Measurements from ENCODE around the gene CHEK2.
"Not testable (repeated sequence)": the region's sequence is repeated elsewhere in the genome, so short reads cannot be mapped to it uniquely, and the experiment has no call there.

The CHEK2 gene

DNA sequence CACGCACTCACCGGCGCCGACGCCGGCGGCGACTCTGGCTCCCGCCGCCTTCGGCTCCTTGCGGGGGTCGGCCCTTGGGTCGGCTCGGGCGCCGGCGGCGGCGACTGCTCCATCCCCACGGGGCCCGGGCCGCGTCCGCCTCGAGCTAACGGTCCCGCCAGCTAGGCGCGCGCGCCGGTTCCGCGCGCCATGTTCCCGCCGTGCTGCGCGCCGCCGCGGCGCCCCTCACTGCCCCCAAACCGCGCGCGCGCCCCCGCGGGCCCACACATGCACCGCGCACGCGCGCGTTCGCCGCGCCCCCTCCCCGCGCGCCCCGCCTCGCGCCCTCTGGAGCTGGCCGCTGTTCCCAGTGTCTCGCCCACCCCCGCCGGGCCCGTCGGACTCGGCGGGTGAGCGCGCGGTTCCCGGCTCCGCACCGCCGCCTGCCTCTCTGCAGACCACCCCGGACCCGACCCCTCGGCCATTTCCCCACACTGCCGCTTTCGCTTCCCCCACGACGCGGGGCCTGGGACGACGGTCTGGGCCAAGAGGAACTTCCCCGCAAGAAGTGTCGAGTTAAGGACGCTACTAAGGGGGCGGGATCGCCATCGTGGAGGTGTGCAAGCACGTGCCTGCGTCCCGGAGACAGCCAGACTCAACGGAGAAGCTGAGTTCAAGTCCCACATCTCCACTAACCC, 61.9 kb downstream of the CHEK2 start, which contains the start of gene TTC28:
TSS of gene TTC28 (minus strand) at position 230 of the 677 bp plus-strand sequence. CDS start at position 113, 117 bp downstream.
- not testable (repeated sequence) for H3K9me3 ChIP-seq (ENCODE audit: insufficient read depth, low read depth, low read length); H3K36me3 ChIP-seq (ENCODE audit: insufficient read depth, low read length); H3K4me1 ChIP-seq (ENCODE audit: insufficient read depth, low read length); H3K27me3 ChIP-seq (ENCODE audit: insufficient read depth, low read length); H3K27ac ChIP-seq (ENCODE audit: low read depth, low read length)
- Histone ChIP-seq H3K4me3 (ENCODE audit: low read length) (peak within 1 kb of the TSS; percentile 72), H3K9ac (ENCODE audit: low read depth, low read length) (peak within 1 kb of the TSS; percentile 68)
- WGBS = under 1% methylated on average over 101 of the region's 101 CpGs

DNA sequence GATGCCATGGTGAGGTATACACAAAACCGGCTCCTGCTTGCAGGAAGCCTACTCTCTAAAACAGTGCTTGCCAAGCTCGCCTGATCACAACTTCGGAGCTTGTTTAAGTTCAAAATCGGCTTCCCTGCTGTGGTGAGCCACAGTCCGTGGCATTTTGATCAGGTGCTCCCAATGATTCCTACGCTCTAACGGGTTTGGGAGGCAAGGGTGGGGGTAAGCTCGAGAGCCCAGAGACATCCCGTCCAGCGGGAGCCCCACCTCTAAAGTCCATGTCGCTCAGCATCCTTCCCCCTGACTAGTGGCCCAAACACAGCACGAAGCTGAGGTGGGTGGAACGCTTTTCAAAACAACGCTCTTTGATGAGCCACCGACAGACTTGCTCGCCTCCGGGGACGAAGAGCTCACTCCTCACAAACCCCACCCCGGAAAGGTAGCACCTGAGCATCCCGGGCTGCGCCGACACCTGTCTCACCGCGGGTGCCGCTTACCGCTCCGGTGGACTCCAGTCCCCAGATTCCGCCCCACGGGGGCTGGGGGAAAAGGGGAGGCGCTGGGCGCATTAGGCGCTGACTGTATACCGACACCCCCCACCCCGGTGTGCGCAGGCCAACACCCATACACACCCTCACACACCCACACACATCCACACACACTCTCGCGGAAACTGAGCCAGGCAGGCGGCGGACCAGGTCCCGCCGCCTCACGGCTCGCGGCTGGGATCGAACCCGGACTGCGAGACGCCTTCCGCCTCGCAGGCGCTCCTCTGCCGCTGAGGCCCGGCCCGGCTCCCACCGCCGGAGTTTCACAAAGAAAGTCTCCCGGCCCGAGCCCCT, 62.6 kb downstream of the CHEK2 start:
- 15% methylated on average over 56 of the region's 58 CpGs for whole genome bisulfite sequencing
- H3K27ac ChIP-seq (ENCODE audit: low read depth, low read length); H3K4me1 ChIP-seq (ENCODE audit: insufficient read depth, low read length); H3K27me3 ChIP-seq (ENCODE audit: insufficient read depth, low read length); H3K36me3 ChIP-seq (ENCODE audit: insufficient read depth, low read length); H3K9me3 ChIP-seq (ENCODE audit: insufficient read depth, low read depth, low read length): not testable (repeated sequence)
- H3K9ac ChIP-seq (ENCODE audit: low read depth, low read length) = peak overlapping the region; percentile 68
- H3K4me3 ChIP-seq (ENCODE audit: low read length) = peak overlapping the region; percentile 72

- not testable (repeated sequence) for H3K4me3 ChIP-seq (ENCODE audit: low read length); H3K36me3 ChIP-seq (ENCODE audit: insufficient read depth, low read length); H3K9me3 ChIP-seq (ENCODE audit: insufficient read depth, low read depth, low read length); H3K9ac ChIP-seq (ENCODE audit: low read depth, low read length); H3K27me3 ChIP-seq (ENCODE audit: insufficient read depth, low read length); H3K4me1 ChIP-seq (ENCODE audit: insufficient read depth, low read length); H3K27ac ChIP-seq (ENCODE audit: low read depth, low read length)
- 92% methylated on average over 7 of the region's 7 CpGs for WGBS
These were observed 63.5 kb downstream of the CHEK2 start for GRCh38 chr22:28678170-28678569.

DNA sequence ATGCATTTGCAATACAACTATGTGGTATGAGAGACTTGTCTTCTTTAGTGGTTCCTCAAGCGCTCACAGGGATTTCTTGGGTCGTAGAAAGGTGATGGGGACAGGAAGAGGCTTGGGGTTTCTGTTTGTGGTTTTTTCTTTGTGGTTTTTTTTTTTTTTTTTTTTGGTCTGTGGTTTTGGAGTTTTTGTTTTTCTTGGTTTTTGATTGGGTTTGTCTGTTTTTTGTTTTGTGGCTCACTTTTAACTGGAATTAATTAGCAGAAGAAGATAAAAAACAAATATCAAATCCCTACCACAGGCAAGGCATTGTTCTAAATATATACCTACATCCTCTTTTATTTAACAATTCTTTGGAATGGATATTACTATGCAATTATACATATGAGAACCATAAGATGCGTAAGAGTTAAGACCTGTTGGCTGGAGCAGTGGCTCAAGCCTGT, 67.5 kb downstream of the CHEK2 start:
- WGBS = 83% methylated on average over 3 of the region's 3 CpGs
- Histone ChIP-seq H3K27me3 (ENCODE audit: insufficient read depth, low read length) (peaks cover 5% of the 10 kb centered on the region; the same call in 1 of the 2 replicates), H3K27ac (ENCODE audit: low read depth, low read length) (no peak overlapping the region), H3K9me3 (ENCODE audit: insufficient read depth, low read depth, low read length) (peaks cover 11% of the 10 kb centered on the region; the same call in 1 of the 2 replicates), H3K4me3 (ENCODE audit: low read length) (no peak overlapping the region), H3K36me3 (ENCODE audit: insufficient read depth, low read length) (no peaks in the 10 kb centered on the region), H3K9ac (ENCODE audit: low read depth, low read length) (no peak overlapping the region), H3K4me1 (ENCODE audit: insufficient read depth, low read length) (no peaks in the 10 kb centered on the region; the same call in 1 of the 2 replicates)

DNA sequence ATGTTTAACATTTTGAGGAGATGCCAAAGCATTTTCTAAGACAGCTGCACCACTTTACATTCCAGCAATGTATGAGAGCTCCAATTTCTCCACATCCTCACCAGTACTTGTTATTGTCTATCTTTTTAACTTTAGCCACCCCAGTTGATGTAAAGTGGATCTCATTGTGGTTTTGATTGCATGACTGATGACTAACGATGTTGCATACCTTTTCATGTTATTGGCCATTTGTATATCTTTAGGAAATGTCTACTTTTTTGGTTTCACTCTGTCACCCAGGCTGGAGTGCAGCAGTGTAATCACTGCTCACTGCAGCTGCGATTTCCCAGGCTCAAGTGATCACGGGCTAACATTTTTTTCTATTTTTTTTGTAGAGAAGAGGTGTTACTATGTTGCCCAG, 70.9 kb downstream of the CHEK2 start:
- Histone ChIP-seq H3K4me3 (ENCODE audit: low read length) (no peak overlapping the region), H3K4me1 (ENCODE audit: insufficient read depth, low read length) (no peaks in the 10 kb centered on the region; the same call in 1 of the 2 replicates), H3K9ac (ENCODE audit: low read depth, low read length) (no peak overlapping the region), H3K36me3 (ENCODE audit: insufficient read depth, low read length) (no peaks in the 10 kb centered on the region), H3K27me3 (ENCODE audit: insufficient read depth, low read length) (no peaks in the 10 kb centered on the region), H3K27ac (ENCODE audit: low read depth, low read length) (no peak overlapping the region), H3K9me3 (ENCODE audit: insufficient read depth, low read depth, low read length) (peaks cover 11% of the 10 kb centered on the region; the same call in 1 of the 2 replicates)
- WGBS = 97% methylated on average over 3 of the region's 3 CpGs

GRCh38 chr22:28670161-28670560, 71.5 kb downstream of the CHEK2 start:
- 95% methylated on average over 4 of the region's 4 CpGs for WGBS
- Histone ChIP-seq H3K27ac (ENCODE audit: low read depth, low read length) (no peak overlapping the region), H3K9ac (ENCODE audit: low read depth, low read length) (no peak overlapping the region), H3K4me1 (ENCODE audit: insufficient read depth, low read length) (no peaks in the 10 kb centered on the region; the same call in 1 of the 2 replicates), H3K9me3 (ENCODE audit: insufficient read depth, low read depth, low read length) (peaks cover 11% of the 10 kb centered on the region; the same call in 1 of the 2 replicates), H3K27me3 (ENCODE audit: insufficient read depth, low read length) (no peaks in the 10 kb centered on the region), H3K4me3 (ENCODE audit: low read length) (no peak overlapping the region), H3K36me3 (ENCODE audit: insufficient read depth, low read length) (no peaks in the 10 kb centered on the region)

DNA sequence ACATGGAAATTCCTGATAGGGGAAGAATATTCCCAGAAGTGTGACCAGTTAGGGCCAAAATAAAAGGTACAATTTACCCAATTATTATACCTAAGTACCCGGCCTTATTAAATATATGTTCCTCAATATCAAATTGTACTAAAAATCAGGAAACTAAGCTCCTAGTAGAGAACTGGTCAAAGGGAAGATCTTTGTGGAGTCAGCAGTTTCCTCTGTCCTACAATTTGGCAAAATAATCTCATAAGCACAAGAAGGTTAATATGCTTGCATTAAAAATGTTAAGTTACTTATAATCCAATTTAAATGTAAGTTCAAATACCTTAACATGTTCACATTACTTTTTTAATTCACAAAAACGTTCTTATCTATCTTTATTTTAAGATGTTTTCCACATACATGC, 72.2 kb downstream of the CHEK2 start:
- Histone ChIP-seq H3K4me3 (ENCODE audit: low read length) (no peak overlapping the region), H3K9ac (ENCODE audit: low read depth, low read length) (no peak overlapping the region), H3K9me3 (ENCODE audit: insufficient read depth, low read depth, low read length) (peaks cover 11% of the 10 kb centered on the region; the same call in 1 of the 2 replicates), H3K36me3 (ENCODE audit: insufficient read depth, low read length) (no peaks in the 10 kb centered on the region), H3K27me3 (ENCODE audit: insufficient read depth, low read length) (no peaks in the 10 kb centered on the region), H3K27ac (ENCODE audit: low read depth, low read length) (no peak overlapping the region), H3K4me1 (ENCODE audit: insufficient read depth, low read length) (no peaks in the 10 kb centered on the region; the same call in 1 of the 2 replicates)
- 100% methylated on average over 1 of the region's 2 CpGs for WGBS

DNA sequence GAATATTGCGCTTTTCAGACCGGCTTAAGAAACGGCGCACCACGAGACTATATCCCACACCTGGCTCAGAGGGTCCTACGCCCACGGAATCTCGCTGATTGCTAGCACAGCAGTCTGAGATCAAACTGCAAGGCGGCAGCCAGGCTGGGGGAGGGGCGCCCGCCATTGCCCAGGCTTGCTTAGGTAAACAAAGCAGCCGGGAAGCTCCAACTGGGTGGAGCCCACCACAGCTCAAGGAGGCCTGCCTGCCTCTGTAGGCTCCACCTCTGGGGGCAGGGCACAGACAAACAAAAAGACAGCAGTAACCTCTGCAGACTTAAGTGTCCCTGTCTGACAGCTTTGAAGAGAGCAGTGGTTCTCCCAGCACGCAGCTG, 78.1 kb downstream of the CHEK2 start:
- H3K4me1 ChIP-seq (ENCODE audit: insufficient read depth, low read length) = not testable (repeated sequence)

DNA sequence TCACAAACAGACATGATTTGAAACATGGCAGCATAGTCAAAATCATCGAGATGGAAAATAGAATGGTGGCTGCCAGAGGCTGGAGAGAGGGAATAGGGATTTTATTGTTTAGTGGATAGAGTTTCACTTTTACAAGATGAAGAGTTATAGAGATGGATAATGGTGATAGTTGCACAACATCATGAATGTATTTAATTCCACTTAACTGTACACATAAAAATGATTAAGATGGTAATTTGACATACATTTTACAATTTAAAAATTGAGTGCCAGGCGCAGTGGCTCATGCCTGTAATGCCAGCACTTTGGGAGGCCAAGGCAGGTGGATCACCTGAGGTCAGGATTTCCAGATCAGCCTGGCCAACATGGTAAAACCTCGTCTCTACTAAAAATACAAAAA, 83.2 kb downstream of the CHEK2 start:
- Histone ChIP-seq H3K27ac (ENCODE audit: low read depth, low read length) (no peak overlapping the region), H3K9ac (ENCODE audit: low read depth, low read length) (no peak overlapping the region), H3K36me3 (ENCODE audit: insufficient read depth, low read length) (no peaks in the 10 kb centered on the region), H3K4me1 (ENCODE audit: insufficient read depth, low read length) (no peaks in the 10 kb centered on the region), H3K4me3 (ENCODE audit: low read length) (no peak overlapping the region), H3K27me3 (ENCODE audit: insufficient read depth, low read length) (no peaks in the 10 kb centered on the region), H3K9me3 (ENCODE audit: insufficient read depth, low read depth, low read length) (peaks cover 3% of the 10 kb centered on the region)
- 95% methylated on average over 3 of the region's 3 CpGs for WGBS

More for the DNA sequence above, 78.1 kb downstream of the CHEK2 start:
- not testable (repeated sequence) for H3K9me3 ChIP-seq (ENCODE audit: insufficient read depth, low read depth, low read length); H3K27me3 ChIP-seq (ENCODE audit: insufficient read depth, low read length); H3K36me3 ChIP-seq (ENCODE audit: insufficient read depth, low read length); H3K4me3 ChIP-seq (ENCODE audit: low read length); H3K9ac ChIP-seq (ENCODE audit: low read depth, low read length); H3K27ac ChIP-seq (ENCODE audit: low read depth, low read length)
- WGBS = no CpG with 5 or more reads among the region's 13 CpGs

DNA sequence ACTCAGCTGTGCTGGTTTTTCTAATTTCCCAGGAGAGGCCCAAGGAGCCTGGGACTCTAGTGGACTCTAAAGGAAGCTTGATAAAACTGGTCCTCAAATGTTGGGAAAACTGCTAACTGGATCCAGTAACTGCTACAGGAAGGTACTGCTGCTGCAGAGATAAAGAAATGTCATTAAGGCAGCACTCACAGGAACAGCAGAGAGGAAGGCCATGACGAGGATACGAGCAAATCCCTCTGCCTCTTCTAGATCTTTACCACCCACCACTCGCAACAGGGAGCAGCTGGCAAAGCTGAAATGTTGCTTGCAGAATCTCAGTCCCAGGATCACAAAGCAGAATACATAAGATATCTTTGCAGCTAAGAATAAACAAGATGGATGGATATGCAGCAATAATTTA, 85.4 kb downstream of the CHEK2 start:
- Histone ChIP-seq H3K36me3 (ENCODE audit: insufficient read depth, low read length) (no peaks in the 10 kb centered on the region), H3K4me1 (ENCODE audit: insufficient read depth, low read length) (no peaks in the 10 kb centered on the region), H3K9ac (ENCODE audit: low read depth, low read length) (no peak overlapping the region), H3K27me3 (ENCODE audit: insufficient read depth, low read length) (no peaks in the 10 kb centered on the region), H3K4me3 (ENCODE audit: low read length) (no peak overlapping the region), H3K27ac (ENCODE audit: low read depth, low read length) (no peak overlapping the region), H3K9me3 (ENCODE audit: insufficient read depth, low read depth, low read length) (0 out of 2 replicates have a peak, but pooled peaks cover 4% of the 10 kb centered on the region)
- WGBS = 81% methylated on average over 3 of the region's 3 CpGs

- Histone ChIP-seq H3K4me3 (ENCODE audit: low read length) (no peak overlapping the region), H3K27me3 (ENCODE audit: insufficient read depth, low read length) (no peaks in the 10 kb centered on the region), H3K4me1 (ENCODE audit: insufficient read depth, low read length) (no peaks in the 10 kb centered on the region; the same call in 1 of the 2 replicates), H3K27ac (ENCODE audit: low read depth, low read length) (no peak overlapping the region), H3K9ac (ENCODE audit: low read depth, low read length) (no peak overlapping the region), H3K9me3 (ENCODE audit: insufficient read depth, low read depth, low read length) (0 out of 2 replicates have a peak, but pooled peaks cover 4% of the 10 kb centered on the region), H3K36me3 (ENCODE audit: insufficient read depth, low read length) (no peaks in the 10 kb centered on the region)
These were observed 91.2 kb downstream of the CHEK2 start for GRCh38 chr22:28650463-28650862.
